Heart left ventricle (tissue), 13 donors: ENCODE measurements around the gene UVSSA.
"Not testable (repeated sequence)": the region's sequence is repeated elsewhere in the genome, so short reads cannot be mapped to it uniquely, and the experiment has no call there.

Experiments
- CTCF ChIP-seq, 12 donors: fragments of 200-600 bp; sonication (generic) in 4 of 12; IDR thresholded peaks; one replicate each; pipeline versions ENCODE4 v1.5.0 to v1.8.0; 2018 to 2022; ENCODE audit warnings: antibody characterized with exemption in 12 of 12, mild to moderate bottlenecking in 5 of 12
- POLR2A ChIP-seq, 2 donors: fragments of 450-650 bp; IDR thresholded peaks; one replicate each; pipeline ENCODE4 v1.6.1; 2017; ENCODE audit warnings: antibody characterized with exemption in 2 of 2, mild to moderate bottlenecking in 2 of 2, moderate library complexity in 2 of 2
- donor health status: ischemic (EF 13 %, LVEDD 7.1; RV severe dilation, severe dysfunction).
- donor health status: DM: no; HTN: yes; CAD: no.
- donor health status: DM: no; HTN: no; CAD: no.
- donor health status: ischemic (EF 25% LVEDD 6.9; RV normal size, moderate dysfunction).
- donor health status: ischemic (EF 25% LVEDD 5.7; RV mildly dilated, moderate dysfunction).
- donor health status: ischemic (EF 35%, LVEDD 5.7; RV mildly dilated, moderate dysfunction).
- donor health status: nonischemic (EF 11% LVEDD 7.7; RV severe dilation, severe dysfunction).
- donor health status: DM: yes; HTN: yes; CAD: no.
- donor health status: PGD.
- donor health status: ischemic (EF 29% LVEDD 5.4; RV normal size, mild dysfunction).
- donor health status: nonischemic (EF 23%, LVEDD 6.1; RV moderate dilation, normal function).

- not testable (repeated sequence) for TF ChIP-seq POLR2A, CTCF (IDR thresholded peaks at IDR 0.05)
Observed at GRCh38 chr4:1395389-1395820, 48.4 kb downstream of the UVSSA start.
